Ovary (tissue), 9 donors: ENCODE measurements around the gene CRMP1. TPM values are rescaled to one million over a fixed set of nuclear protein-coding genes. Genes with fewer than 3 reads are reported as not detected.

Experiments used
- DNase-seq, 5 donors: peaks; one replicate each; pipeline ENCODE4 v3.0.0-alpha.2; 2019 to 2020
- H3K27ac ChIP-seq, 2 donors: fragments of 200-600 bp; one replicate each; pipeline versions ENCODE4 v1.5.1 to v1.8.0; 2019 to 2022
- H3K27me3 ChIP-seq: fragments of 200-600 bp; one replicate; pipeline ENCODE4 v1.8.0; 2022
- H3K36me3 ChIP-seq: fragments of 200-600 bp; sonication (generic); one replicate; pipeline ENCODE4 v1.5.1; 2019
- H3K4me1 ChIP-seq: one replicate; pipeline ENCODE4 v1.8.1; 2013; ENCODE audit warnings: mild to moderate bottlenecking, moderate library complexity; ENCODE audit not compliant: insufficient read depth
- H3K4me3 ChIP-seq: fragments of 200-600 bp; sonication (generic); one replicate; pipeline ENCODE4 v1.5.1; 2017
- H3K9me3 ChIP-seq, 2 donors: fragments of 200-600 bp in 1 of 2; sonication (generic) in 1 of 2; one replicate each; pipeline versions ENCODE4 v1.5.1 to v1.8.1; 2013 to 2019; ENCODE audit warnings: mild to moderate bottlenecking in 1 of 2, moderate library complexity in 1 of 2
- CTCF ChIP-seq, 3 donors: fragments of 450-650 bp in 2 of 3; fragments of 200-600 bp in 1 of 3; IDR thresholded peaks; one replicate each; pipeline versions ENCODE4 v1.5.1 to v1.8.0; 2016 to 2022; ENCODE audit warnings: antibody characterized with exemption in 3 of 3, mild to moderate bottlenecking in 1 of 3
- EP300 ChIP-seq: sonication (generic); formaldehyde crosslinking; IDR thresholded peaks from one replicate; pipeline ENCODE4 v1.6.1; 2017; ENCODE audit warnings: antibody characterized with exemption
- POLR2A ChIP-seq: fragments of 450-650 bp; IDR thresholded peaks from one replicate; pipeline ENCODE4 v1.6.1; 2017; ENCODE audit warnings: antibody characterized with exemption, mild to moderate bottlenecking, moderate library complexity
- WGBS, 3 donors: extraction: QIAGEN DNeasy Blood & Tissue Kit in 1 of 3; methylation state at CpG; one replicate each; pipeline versions ENCODE4 v1.1.5 to v1.1.7; 2013 to 2017; 5-methylcytosine and 5-hydroxymethylcytosine counted together
- intact Hi-C, 4 donors: fragments of 100-400 bp; cut with DNase I; formaldehyde crosslinking; loops; one replicate each; pipeline versions ENCODE4 v1.11.0 to v1.15.1; 2022 to 2023
- polyA plus RNA-seq, 2 donors: library from polyadenylated mRNA; stranded (reverse); fragments of 200-250 nt in 1 of 2; fragments of 350-450 nt in 1 of 2; fragmentation: Illumina TruSeq in 1 of 2; extraction: RNeasy Lipid Tissue Mini Kit (QIAGEN cat#74804) in 1 of 2; gene quantifications; one replicate each; pipeline ENCODE4 v1.2.3, GENCODE V29; 2013 to 2014
- total RNA-seq, 7 donors: library from RNA; depleted of rRNA in 2 of 7; stranded (reverse); fragments of >200 nt in 2 of 7; fragmentation: NEBNext Ultra II Directional in 3 of 7; extraction: Animal tissue kit (Norgen Biotek cat#: 25700) in 3 of 7; gene quantifications; one replicate each; pipeline versions ENCODE4 v1.1.0 to v1.2.4, GENCODE V29; 2016 to 2023
- donor health status: DM: no; HTN: no; CAD: no; lungs with moderate emphysema.
- donor health status: DM: no; HTN: no; CAD: no.
- donor health status: Bipolar disorder and iron deficiency.
- donor health status: DM: yes; HTN: yes; CAD: no.
- donor health status: DM: no; HTN: no; CAD: no.
- donor health status: DM: yes; HTN: yes; CAD: no.

The CRMP1 gene
- total and polyA plus RNA-seq, 9 donors, result 1.2 to 5.5 (median 4.2) TPM

- no peaks in the 10 kb centered on the region for H3K36me3 ChIP-seq
- H3K4me3 ChIP-seq, result no peak overlapping the region
- H3K27ac ChIP-seq, result no peak overlapping the region
- DNase-seq, result peak in 1 of 5 donors; percentile 27
- no peaks in the 10 kb centered on the region for H3K9me3 ChIP-seq
- H3K4me1 ChIP-seq, result no peaks in the 10 kb centered on the region
- TF ChIP-seq EP300, result no peak
- TF ChIP-seq CTCF (IDR thresholded peaks at IDR 0.05), result no peak
- TF ChIP-seq POLR2A, result no peak
- intact Hi-C loops, result no loop called here
- H3K27me3 ChIP-seq, result no peaks in the 10 kb centered on the region
- 90 to 93% (median 93%) methylated on average over 18 of the region's 18 CpGs for WGBS, 3 donors
Observed at GRCh38 chr4:5796976-5797375, 95.9 kb downstream of the CRMP1 start.

GRCh38 chr4:5795580-5795979 is 97.3 kb downstream of the CRMP1 start:
- Histone ChIP-seq H3K27ac (no peak overlapping the region), H3K4me3 (no peak overlapping the region), H3K4me1 (no peaks in the 10 kb centered on the region), H3K9me3 (no peaks in the 10 kb centered on the region), H3K27me3 (no peaks in the 10 kb centered on the region), H3K36me3 (no peaks in the 10 kb centered on the region)
- intact Hi-C loops, result no loop called here
- no peak for TF ChIP-seq POLR2A
- TF ChIP-seq CTCF (IDR thresholded peaks at IDR 0.05), result no peak
- TF ChIP-seq EP300, result no peak
- WGBS, 3 donors, result 90 to 94% (median 91%) methylated on average over 5 of the region's 5 CpGs
- DNase-seq, result no peak

GRCh38 chr4:5793514-5793913 is 99.4 kb downstream of the CRMP1 start:
- Histone ChIP-seq H3K36me3 (no peaks in the 10 kb centered on the region), H3K9me3 (no peaks in the 10 kb centered on the region), H3K27me3 (no peaks in the 10 kb centered on the region), H3K27ac (no peak overlapping the region), H3K4me1 (no peaks in the 10 kb centered on the region), H3K4me3 (no peak overlapping the region)
- DNase-seq, result peak in 1 of 5 donors; percentile 19
- no peak for TF ChIP-seq POLR2A
- no peak for TF ChIP-seq EP300
- no peak for TF ChIP-seq CTCF (IDR thresholded peaks at IDR 0.05)
- intact Hi-C loops, result no loop called here
- WGBS, 3 donors, result 89 to 93% (median 90%) methylated on average over 13 of the region's 13 CpGs

- Histone ChIP-seq H3K36me3 (no peaks in the 10 kb centered on the region), H3K9me3 (no peaks in the 10 kb centered on the region), H3K27ac (no peak overlapping the region), H3K4me3 (no peak overlapping the region), H3K4me1 (no peaks in the 10 kb centered on the region), H3K27me3 (no peaks in the 10 kb centered on the region)
- TF ChIP-seq POLR2A (no peak), EP300 (no peak), CTCF (IDR thresholded peaks at IDR 0.05) (no peak)
- intact Hi-C loops, result no loop called here
- DNase-seq, result peak in 1 of 5 donors; percentile 13
- 87 to 97% (median 91%) methylated on average over 3 of the region's 3 CpGs for WGBS, 3 donors
Observed at GRCh38 chr4:5791654-5792053, 101.2 kb downstream of the CRMP1 start.

- H3K36me3 ChIP-seq, result no peaks in the 10 kb centered on the region
- no peak for DNase-seq
- no peak overlapping the region for H3K4me3 ChIP-seq
Observed at GRCh38 chr4:5790546-5790857, 102.4 kb downstream of the CRMP1 start.

More at GRCh38 chr4:5790546-5790857, 102.4 kb downstream of the CRMP1 start:
- TF ChIP-seq CTCF (IDR thresholded peaks at IDR 0.05), result no peak
- no peak for TF ChIP-seq EP300
- no peak for TF ChIP-seq POLR2A
- H3K4me1 ChIP-seq, result no peaks in the 10 kb centered on the region
- H3K27ac ChIP-seq, result no peak overlapping the region
- intact Hi-C loops, result no loop called here
- WGBS, 3 donors, result 0 to 27% (median 8%) methylated on average over 1 of the region's 1 CpG
- no peaks in the 10 kb centered on the region for H3K9me3 ChIP-seq
- no peaks in the 10 kb centered on the region for H3K27me3 ChIP-seq
